BJ (cell line): ENCODE results near the gene NFIA. TPM values are rescaled to one million over a fixed set of nuclear protein-coding genes. Genes with fewer than 3 reads are reported as not detected.

Source experiments
- CTCF ChIA-PET: fragments of 350-600 bp; formaldehyde crosslinking; extraction: SDS; loops from one replicate; lab custom pipeline; 2021; ENCODE audit warnings: antibody characterized with exemption, inconsistent platforms; lab: Yijun Ruan, JAX
- POLR2A ChIA-PET: fragments of 300-600 bp; sonication (Branson Sonifier 250); formaldehyde crosslinking; extraction: SDS; loops from one replicate; lab custom pipeline; 2021; ENCODE audit warnings: antibody characterized with exemption; lab: Charles Lee
- DNase-seq: peaks from one replicate; pipeline ENCODE4 v3.0.0-alpha.2; 2011; ENCODE audit warnings: low read depth
- H3K27me3 ChIP-seq: 2 replicates; pipeline ENCODE4 v1.6.0; 2011; ENCODE audit warnings: low read length; ENCODE audit not compliant: control insufficient read depth, insufficient read depth
- H3K36me3 ChIP-seq: 2 replicates; pipeline ENCODE4 v1.5.1; 2011; ENCODE audit warnings: low read length; ENCODE audit not compliant: control insufficient read depth, insufficient read depth
- H3K4me3 ChIP-seq: 2 replicates; pipeline ENCODE4 v1.5.1; 2011; ENCODE audit warnings: low read depth, mild to moderate bottlenecking, control low read depth, low read length
- polyA plus RNA-seq: library from polyadenylated mRNA; depleted of rRNA; stranded (reverse); fragments of >200 nt; gene quantifications from 2 replicates; pipeline ENCODE4 v1.2.3, GENCODE V29; 2011
- TF ChIP-seq, protein P1 (sequence below): IDR thresholded peaks from 2 replicates; pipeline ENCODE4 v1.5.1; 2011; ENCODE audit warnings: low read depth, mild to moderate bottlenecking, control low read depth, inconsistent platforms, low read length, moderate library complexity; ENCODE audit not compliant: insufficient read depth

Gene NFIA
- polyA plus RNA-seq, 1 experiment, result 4.5 TPM

DNA sequence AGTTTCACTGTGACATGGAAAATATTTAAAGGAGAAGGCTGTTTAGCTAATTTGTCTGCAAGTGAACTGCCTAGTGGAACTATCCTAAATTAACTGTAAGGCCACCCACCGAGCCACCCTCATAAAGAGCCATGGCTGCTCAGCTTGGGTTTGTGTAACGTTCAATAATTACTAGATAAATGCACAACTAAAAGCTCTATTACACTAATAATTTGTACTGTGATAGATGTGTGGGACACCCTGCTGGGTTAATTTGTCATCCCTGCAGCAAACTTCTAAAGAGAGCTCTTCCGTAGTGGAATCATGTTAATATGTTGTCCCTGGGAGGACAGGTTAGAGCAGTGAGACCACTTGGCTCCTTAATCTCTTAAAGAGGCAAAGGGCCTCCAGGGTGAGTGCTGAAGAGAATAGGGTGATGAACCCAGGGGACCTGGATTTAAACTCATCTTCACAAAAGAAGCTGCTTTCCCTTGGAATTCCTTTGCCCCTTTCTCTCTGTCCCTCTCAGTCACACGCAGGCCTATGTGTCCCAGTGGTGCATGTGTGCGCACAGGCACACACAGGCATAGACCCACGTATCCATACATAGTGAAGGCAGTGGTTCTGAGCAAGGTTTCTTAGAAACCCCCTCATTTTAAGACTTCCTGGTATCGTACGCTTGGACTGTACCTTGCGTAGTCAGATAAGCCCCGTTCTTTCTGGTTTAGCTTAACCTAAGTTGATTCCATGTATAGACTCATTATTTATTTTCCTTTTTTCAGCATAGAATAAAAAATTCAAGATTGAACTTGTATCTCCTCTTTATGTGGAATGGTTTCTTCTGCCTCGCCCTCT, 310.3 kb downstream of the NFIA start:
- ChIA-PET POLR2A (no interaction called here), CTCF (interaction anchor here (0.7 to 1.1 kb wide), 2 partner anchors 11 to 59 kb away, joined by 3 to 4 read pairs; no protein-coding TSS in a partner anchor)
- TF ChIP-seq, protein P1, sequence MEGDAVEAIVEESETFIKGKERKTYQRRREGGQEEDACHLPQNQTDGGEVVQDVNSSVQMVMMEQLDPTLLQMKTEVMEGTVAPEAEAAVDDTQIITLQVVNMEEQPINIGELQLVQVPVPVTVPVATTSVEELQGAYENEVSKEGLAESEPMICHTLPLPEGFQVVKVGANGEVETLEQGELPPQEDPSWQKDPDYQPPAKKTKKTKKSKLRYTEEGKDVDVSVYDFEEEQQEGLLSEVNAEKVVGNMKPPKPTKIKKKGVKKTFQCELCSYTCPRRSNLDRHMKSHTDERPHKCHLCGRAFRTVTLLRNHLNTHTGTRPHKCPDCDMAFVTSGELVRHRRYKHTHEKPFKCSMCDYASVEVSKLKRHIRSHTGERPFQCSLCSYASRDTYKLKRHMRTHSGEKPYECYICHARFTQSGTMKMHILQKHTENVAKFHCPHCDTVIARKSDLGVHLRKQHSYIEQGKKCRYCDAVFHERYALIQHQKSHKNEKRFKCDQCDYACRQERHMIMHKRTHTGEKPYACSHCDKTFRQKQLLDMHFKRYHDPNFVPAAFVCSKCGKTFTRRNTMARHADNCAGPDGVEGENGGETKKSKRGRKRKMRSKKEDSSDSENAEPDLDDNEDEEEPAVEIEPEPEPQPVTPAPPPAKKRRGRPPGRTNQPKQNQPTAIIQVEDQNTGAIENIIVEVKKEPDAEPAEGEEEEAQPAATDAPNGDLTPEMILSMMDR, result no peak
- Histone ChIP-seq H3K4me3 (no peak overlapping the region), H3K27me3 (no peaks in the 10 kb centered on the region), H3K36me3 (no peaks in the 10 kb centered on the region)
- DNase-seq, result no peak

DNA sequence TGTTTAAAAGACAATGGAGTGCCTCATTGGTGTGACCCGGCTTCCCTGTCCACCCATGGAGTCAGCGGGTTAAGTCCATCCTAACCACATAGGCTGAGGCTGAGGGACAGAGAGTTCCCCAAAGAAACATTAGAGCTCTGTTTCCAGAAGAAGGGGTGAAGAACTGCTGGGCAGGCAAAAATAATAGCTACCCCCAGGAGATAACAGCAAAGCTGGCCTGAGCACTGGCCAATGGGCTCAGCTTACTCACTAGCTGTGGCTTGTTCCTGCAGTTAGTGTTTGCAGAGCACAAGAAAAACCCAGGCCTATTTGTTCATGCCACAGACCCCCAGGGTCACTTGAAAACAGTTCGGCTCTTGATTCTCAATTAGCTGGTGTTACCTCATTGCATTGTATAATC, 311.2 kb downstream of the NFIA start:
- DNase-seq, result no peak
- POLR2A ChIA-PET, result no interaction called here
- H3K4me3 ChIP-seq, result no peak overlapping the region
- H3K27me3 ChIP-seq, result no peaks in the 10 kb centered on the region
- CTCF ChIA-PET, result interaction anchor here (1.1 kb wide), 1 partner anchor 58 kb away, joined by 3 read pairs; no protein-coding TSS in a partner anchor
- TF ChIP-seq, protein P1, result no peak
- no peaks in the 10 kb centered on the region for H3K36me3 ChIP-seq

DNA sequence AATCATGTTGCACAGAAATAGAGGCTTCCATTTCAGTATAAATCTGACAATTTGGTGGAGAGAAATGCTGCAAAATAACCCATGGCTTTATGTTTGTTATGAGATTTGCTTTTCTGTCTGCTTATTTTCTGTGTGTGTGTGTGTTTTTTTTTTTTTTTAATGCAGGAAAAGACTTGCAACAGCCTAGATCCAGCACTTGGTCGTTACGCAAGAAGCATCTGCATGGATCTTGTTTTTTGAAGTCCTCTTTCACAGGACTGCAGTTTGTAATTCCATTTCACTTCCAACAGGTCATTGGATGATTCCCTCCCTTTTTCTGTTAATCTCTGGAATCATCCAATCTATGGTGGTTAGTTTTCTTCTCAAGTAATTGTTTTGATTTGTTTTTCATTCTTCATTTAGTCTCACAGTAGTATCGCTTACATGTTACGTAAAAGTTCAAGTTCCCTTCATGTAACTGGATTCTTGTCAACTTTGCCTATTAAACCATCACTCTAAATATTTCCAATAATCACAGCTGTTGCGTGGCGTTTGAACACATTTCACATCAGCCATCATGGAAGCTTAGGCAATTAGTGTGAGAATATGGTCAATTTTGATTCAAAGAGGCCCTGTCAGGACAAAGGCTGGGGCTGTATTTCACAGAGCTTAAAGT, 312.9 kb downstream of the NFIA start:
- H3K27me3 ChIP-seq, result no peaks in the 10 kb centered on the region
- H3K36me3 ChIP-seq, result no peaks in the 10 kb centered on the region
- DNase-seq, result no peak
- CTCF ChIA-PET, result no interaction called here
- POLR2A ChIA-PET, result no interaction called here
- TF ChIP-seq, protein P1, result no peak
- no peak overlapping the region for H3K4me3 ChIP-seq

DNA sequence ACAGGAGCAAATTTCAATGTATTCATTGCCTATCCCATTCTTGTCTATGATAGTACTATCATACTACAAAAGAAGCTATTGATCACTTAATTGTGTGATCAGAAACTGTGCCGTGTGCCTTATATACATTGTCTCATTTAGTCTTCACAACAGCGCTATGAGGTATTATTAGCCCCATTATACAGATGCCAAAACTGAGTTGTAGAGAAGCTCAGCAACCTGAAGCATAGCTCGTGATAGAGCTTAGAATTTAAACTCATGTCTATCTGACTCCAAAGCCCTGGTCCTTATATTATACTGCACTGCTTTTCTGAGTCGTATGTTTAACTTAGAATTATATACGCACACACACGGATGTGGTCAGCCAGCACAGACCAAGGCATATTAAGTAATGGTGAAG, 315.1 kb downstream of the NFIA start:
- no peak overlapping the region for H3K4me3 ChIP-seq
- no peak for DNase-seq
- POLR2A ChIA-PET, result no interaction called here
- CTCF ChIA-PET, result interaction anchor here (1.6 kb wide), 1 partner anchor 348 kb away, joined by 3 read pairs; no protein-coding TSS in a partner anchor
- H3K36me3 ChIP-seq, result no peaks in the 10 kb centered on the region
- TF ChIP-seq, protein P1, result no peak
- H3K27me3 ChIP-seq, result no peaks in the 10 kb centered on the region

DNA sequence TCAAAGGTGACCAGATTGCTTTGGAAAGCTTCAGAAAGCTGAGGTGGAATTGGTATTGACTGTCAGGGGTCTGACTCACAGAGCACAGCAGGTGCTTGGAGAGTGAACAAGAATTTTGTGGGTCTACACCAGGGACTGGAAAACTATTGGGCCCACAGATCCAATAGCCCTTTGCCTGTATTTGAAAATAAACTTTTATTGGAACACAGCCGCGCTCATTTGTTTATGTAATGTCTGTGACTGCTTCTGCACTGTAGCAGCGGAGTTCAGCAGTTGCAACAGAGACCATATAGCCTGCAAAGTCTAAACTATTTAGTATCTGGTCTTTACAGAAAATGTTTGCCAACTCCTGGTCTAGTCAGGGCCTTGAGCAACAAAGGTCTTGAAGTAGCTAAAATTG, 315.6 kb downstream of the NFIA start:
- ChIA-PET POLR2A (no interaction called here), CTCF (interaction anchor here (1.6 kb wide), 1 partner anchor 348 kb away, joined by 3 read pairs; no protein-coding TSS in a partner anchor)
- H3K27me3 ChIP-seq, result no peaks in the 10 kb centered on the region
- TF ChIP-seq, protein P1, result no peak
- H3K36me3 ChIP-seq, result no peaks in the 10 kb centered on the region
- no peak for DNase-seq
- no peak overlapping the region for H3K4me3 ChIP-seq
